ENCODE results near the gene ACYP1. TPM values are rescaled to one million over a fixed set of nuclear protein-coding genes. Genes with fewer than 3 reads are reported as not detected.

Gene ACYP1
- polyA plus RNA-seq, 1 experiment: 9.0 TPM

DNA sequence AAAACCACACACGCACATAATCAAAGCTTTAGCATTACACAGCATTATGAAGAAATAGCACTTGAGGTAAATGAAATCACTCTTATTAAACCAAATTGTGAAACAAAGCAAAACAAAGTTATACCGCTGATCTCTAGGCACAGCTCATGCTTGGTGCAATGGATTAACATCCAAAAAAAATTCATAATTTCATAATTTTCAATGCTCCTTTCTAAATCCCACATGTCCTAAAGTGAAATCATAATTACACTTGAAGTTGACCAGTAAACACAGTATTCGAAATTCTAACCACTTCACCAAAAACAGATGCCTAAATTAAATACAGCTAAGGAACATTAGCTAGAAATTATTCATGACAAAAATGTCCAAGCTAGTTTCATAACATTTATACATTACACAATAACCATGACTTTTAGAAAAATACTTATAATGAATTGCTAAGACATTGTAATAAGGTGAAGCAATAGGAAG, 14.1 kb downstream of the ACYP1 start:
- no peak for TF ChIP-seq CTCF (IDR thresholded peaks at IDR 0.05; ENCODE audit: insufficient read depth, low read depth, low read length)
- CTCF ChIA-PET: interaction anchor here (1.7 to 2.3 kb wide), 2 partner anchors 38 kb away, joined by 3 to 6 read pairs; no protein-coding TSS in a partner anchor
- Histone ChIP-seq H3K36me3 (ENCODE audit: control insufficient read depth, insufficient read depth, low read length) (no peaks in the 10 kb centered on the region), H3K4me3 (ENCODE audit: low read depth, low read length) (no peak overlapping the region), H3K27me3 (ENCODE audit: control insufficient read depth, insufficient read depth, low read length) (no peaks in the 10 kb centered on the region)
- POLR2A ChIA-PET: interaction anchor here (0.6 kb wide), 1 partner anchor 248 kb away, joined by 4 read pairs; no protein-coding TSS in a partner anchor
- DNase-seq (ENCODE audit: low read depth): no peak

DNA sequence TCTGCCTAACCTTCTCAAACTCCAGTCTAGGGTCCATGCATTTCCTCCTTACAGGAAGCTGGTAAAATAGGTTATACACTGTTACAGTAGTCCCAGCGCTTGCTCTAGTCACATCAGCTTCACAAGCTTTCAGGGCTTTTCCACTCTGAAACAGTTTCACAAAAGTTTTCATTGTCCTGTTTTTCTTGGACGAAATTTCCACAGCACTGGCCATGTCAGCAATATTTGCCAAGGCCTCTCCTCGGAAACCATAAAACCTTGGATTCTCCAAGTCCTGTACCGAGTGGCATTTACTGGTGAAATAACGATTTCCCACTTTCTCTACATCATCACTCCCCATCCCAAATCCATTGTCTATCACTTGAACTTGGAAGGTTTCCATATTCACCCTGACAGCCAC, 14.7 kb downstream of the ACYP1 start:
- DNase-seq (ENCODE audit: low read depth): no peak
- Histone ChIP-seq H3K27me3 (ENCODE audit: control insufficient read depth, insufficient read depth, low read length) (no peaks in the 10 kb centered on the region), H3K36me3 (ENCODE audit: control insufficient read depth, insufficient read depth, low read length) (no peaks in the 10 kb centered on the region), H3K4me3 (ENCODE audit: low read depth, low read length) (no peak overlapping the region)
- ChIA-PET POLR2A (interaction anchor here (0.6 kb wide), 1 partner anchor 249 kb away, joined by 4 read pairs; no protein-coding TSS in a partner anchor), CTCF (interaction anchor here (1.1 to 2.3 kb wide), 4 partner anchors 26 to 39 kb away, joined by 3 to 6 read pairs (median 4); no protein-coding TSS in a partner anchor)
- no peak for TF ChIP-seq CTCF (IDR thresholded peaks at IDR 0.05; ENCODE audit: insufficient read depth, low read depth, low read length)

DNA sequence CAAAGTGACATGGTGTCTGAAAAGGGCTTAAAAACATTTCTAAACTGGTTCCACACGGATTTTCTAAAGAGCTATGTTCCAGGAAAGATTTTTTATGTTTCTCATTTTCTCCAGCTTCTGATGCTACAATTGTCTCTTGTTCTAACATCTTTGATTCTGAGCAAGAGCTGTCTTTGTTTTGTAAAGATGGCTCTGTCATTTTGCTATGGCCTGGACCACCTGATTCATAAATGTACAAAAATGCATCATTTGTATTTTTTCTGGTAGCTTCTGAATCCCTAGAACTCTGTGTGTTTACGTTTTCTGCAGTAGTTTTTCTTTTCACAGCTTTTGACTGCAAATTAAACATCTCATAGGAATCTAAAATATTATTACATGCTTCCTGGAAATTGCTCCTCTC, 15.7 kb downstream of the ACYP1 start:
- POLR2A ChIA-PET: no interaction called here
- no peaks in the 10 kb centered on the region for H3K36me3 ChIP-seq (ENCODE audit: control insufficient read depth, insufficient read depth, low read length)
- no peak for TF ChIP-seq CTCF (IDR thresholded peaks at IDR 0.05; ENCODE audit: insufficient read depth, low read depth, low read length)
- CTCF ChIA-PET: interaction anchor here (0.9 to 1.7 kb wide), 5 partner anchors 11 to 103 kb away, joined by 3 to 4 read pairs (median 3); no protein-coding TSS in a partner anchor
- H3K27me3 ChIP-seq (ENCODE audit: control insufficient read depth, insufficient read depth, low read length): no peaks in the 10 kb centered on the region
- no peak overlapping the region for H3K4me3 ChIP-seq (ENCODE audit: low read depth, low read length)
- no peak for DNase-seq (ENCODE audit: low read depth)

- Histone ChIP-seq H3K4me3 (ENCODE audit: low read depth, low read length) (no peak overlapping the region), H3K36me3 (ENCODE audit: control insufficient read depth, insufficient read depth, low read length) (no peaks in the 10 kb centered on the region), H3K27me3 (ENCODE audit: control insufficient read depth, insufficient read depth, low read length) (no peaks in the 10 kb centered on the region)
- DNase-seq (ENCODE audit: low read depth): no peak
- POLR2A ChIA-PET: no interaction called here
- TF ChIP-seq CTCF (IDR thresholded peaks at IDR 0.05; ENCODE audit: insufficient read depth, low read depth, low read length): no peak
- CTCF ChIA-PET: interaction anchor here (0.6 to 0.7 kb wide), 2 partner anchors 376 to 1863 kb away, joined by 3 read pairs; no protein-coding TSS in a partner anchor
Measured at GRCh38 chr14:75047506-75047905, 16.3 kb downstream of the ACYP1 start.

GRCh38 chr14:75046899-75047298, 16.9 kb downstream of the ACYP1 start:
- no peak for TF ChIP-seq CTCF (IDR thresholded peaks at IDR 0.05; ENCODE audit: insufficient read depth, low read depth, low read length)
- no peak overlapping the region for H3K4me3 ChIP-seq (ENCODE audit: low read depth, low read length)
- no peaks in the 10 kb centered on the region for H3K36me3 ChIP-seq (ENCODE audit: control insufficient read depth, insufficient read depth, low read length)
- POLR2A ChIA-PET: no interaction called here
- H3K27me3 ChIP-seq (ENCODE audit: control insufficient read depth, insufficient read depth, low read length): no peaks in the 10 kb centered on the region
- DNase-seq (ENCODE audit: low read depth): no peak
- CTCF ChIA-PET: interaction anchor here (0.7 kb wide), 1 partner anchor 376 kb away, joined by 3 read pairs; no protein-coding TSS in a partner anchor
